Thyroid gland (tissue), 4 donors: ENCODE results near the gene ATP1A2.

ENCODE experiments used
- POLR2A ChIP-seq, 2 donors: fragments of 450-650 bp; IDR thresholded peaks; one replicate each; pipeline ENCODE4 v1.6.1; 2017; ENCODE audit warnings: antibody characterized with exemption in 2 of 2, mild to moderate bottlenecking in 2 of 2, moderate library complexity in 1 of 2
- TF ChIP-seq, protein P1 (sequence below), 6 experiments: fragments of 200-600 bp in 3 of 6; fragments of 450-650 bp in 3 of 6; sonication (generic) in 3 of 6; IDR thresholded peaks; one replicate each; pipeline ENCODE4 v1.5.1; 2016 to 2019; ENCODE audit warnings: antibody characterized with exemption in 6 of 6, mild to moderate bottlenecking in 2 of 6, inconsistent platforms in 1 of 6, moderate library complexity in 1 of 6

DNA sequence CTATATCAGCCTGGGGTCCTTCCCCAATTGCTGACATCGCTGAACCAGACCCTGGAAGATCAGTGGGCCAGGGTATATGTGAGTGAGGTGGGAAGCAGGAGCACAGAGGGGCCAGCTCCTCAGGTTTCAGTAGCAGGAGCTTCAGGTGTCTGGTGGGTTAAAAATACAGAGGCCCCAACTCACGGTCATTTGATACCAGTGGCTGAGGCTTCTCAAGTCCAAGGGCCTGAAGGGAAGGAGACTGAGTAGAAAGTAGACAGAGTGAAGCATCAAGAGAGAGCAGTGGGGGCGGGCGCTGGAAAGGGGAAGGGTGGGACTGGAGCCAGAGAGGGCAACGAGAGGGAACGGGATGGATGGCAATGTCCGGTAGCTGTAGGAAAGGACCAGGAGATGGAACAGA is 72.8 kb downstream of the ATP1A2 start:
- no peak for TF ChIP-seq POLR2A (IDR thresholded peaks at IDR 0.05)
- TF ChIP-seq, protein P1, sequence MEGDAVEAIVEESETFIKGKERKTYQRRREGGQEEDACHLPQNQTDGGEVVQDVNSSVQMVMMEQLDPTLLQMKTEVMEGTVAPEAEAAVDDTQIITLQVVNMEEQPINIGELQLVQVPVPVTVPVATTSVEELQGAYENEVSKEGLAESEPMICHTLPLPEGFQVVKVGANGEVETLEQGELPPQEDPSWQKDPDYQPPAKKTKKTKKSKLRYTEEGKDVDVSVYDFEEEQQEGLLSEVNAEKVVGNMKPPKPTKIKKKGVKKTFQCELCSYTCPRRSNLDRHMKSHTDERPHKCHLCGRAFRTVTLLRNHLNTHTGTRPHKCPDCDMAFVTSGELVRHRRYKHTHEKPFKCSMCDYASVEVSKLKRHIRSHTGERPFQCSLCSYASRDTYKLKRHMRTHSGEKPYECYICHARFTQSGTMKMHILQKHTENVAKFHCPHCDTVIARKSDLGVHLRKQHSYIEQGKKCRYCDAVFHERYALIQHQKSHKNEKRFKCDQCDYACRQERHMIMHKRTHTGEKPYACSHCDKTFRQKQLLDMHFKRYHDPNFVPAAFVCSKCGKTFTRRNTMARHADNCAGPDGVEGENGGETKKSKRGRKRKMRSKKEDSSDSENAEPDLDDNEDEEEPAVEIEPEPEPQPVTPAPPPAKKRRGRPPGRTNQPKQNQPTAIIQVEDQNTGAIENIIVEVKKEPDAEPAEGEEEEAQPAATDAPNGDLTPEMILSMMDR (IDR thresholded peaks at IDR 0.05), result no peak
